ENCODE data around the gene STOML1. TPM values are rescaled to one million over a fixed set of nuclear protein-coding genes. Genes with fewer than 3 reads are reported as not detected.

The STOML1 gene
- total and polyA plus RNA-seq, 10 of the 15 experiments (the other 5 are each of a cell fraction or from before 2014, with no cell fraction given) = 0.14 to 13.6 (median 8.3) TPM

DNA sequence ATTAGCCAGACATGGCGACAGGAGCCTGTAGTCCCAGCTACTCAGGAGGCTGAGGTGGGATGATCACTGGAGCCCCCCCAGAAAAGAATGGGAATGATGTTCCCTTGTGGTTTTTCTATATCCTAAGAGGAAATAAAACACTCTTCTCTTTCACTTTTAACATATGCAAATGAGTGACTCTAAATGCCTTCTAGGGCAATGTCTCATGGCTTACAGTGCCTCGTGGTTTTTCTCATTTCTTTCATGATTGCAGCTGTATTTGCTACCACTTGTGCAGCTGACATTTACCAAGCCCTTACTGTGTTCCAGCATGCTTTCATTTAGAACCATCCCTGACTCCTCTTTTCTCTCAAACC lies 26.4 kb downstream of the STOML1 start (continued):
- TF ChIP-seq RB1 (IDR thresholded peaks at IDR 0.05; ENCODE audit: borderline replicate concordance) (no peak), ATF7 (IDR thresholded peaks at IDR 0.05; ENCODE audit: low read depth) (no peak), STAT1 (conservative IDR thresholded peaks at IDR 0.05) (no peak), BCL11A (IDR thresholded peaks at IDR 0.05; ENCODE audit: low read depth, low read length) (no peak), NR2C2 (IDR thresholded peaks at IDR 0.05; ENCODE audit: borderline replicate concordance, control insufficient read depth, insufficient read length, low read depth) (no peak), BRCA1 (IDR thresholded peaks at IDR 0.05; ENCODE audit: low read depth, low read length) (no peak), FOS (IDR thresholded peaks at IDR 0.05; ENCODE audit: borderline replicate concordance, extremely low read depth, insufficient read length) (no peak), RFX5 (IDR thresholded peaks at IDR 0.05; ENCODE audit: low read depth, low read length) (no peak), JUNB (IDR thresholded peaks at IDR 0.05) (no peak), CHD2 (IDR thresholded peaks at IDR 0.05; ENCODE audit: borderline replicate concordance, low read depth, low read length) (no peak), SMARCA5 (IDR thresholded peaks at IDR 0.05) (no peak), RAD51 (IDR thresholded peaks at IDR 0.05) (no peak), SMAD1 (IDR thresholded peaks at IDR 0.05; ENCODE audit: low read depth, partially characterized antibody) (no peak), ZBED1 (IDR thresholded peaks at IDR 0.05; ENCODE audit: borderline replicate concordance) (no peak), IKZF2 (IDR thresholded peaks at IDR 0.05) (peak; percentile 75; a peak in 3 of 4 replicates), MYC (IDR thresholded peaks at IDR 0.05; ENCODE audit: insufficient read depth, insufficient read length, insufficient replicate concordance, low read length, severe bottlenecking) (no peak), TCF7 (IDR thresholded peaks at IDR 0.05; ENCODE audit: borderline replicate concordance) (no peak), EZH2 (IDR thresholded peaks at IDR 0.05; ENCODE audit: borderline replicate concordance, control insufficient read depth, low read depth, low read length) (no peak), KAT2A (conservative IDR thresholded peaks at IDR 0.05; ENCODE audit: control insufficient read depth, low read depth, low read length) (no peak), CBX3 (IDR thresholded peaks at IDR 0.05; ENCODE audit: borderline replicate concordance, low read depth) (no peak), KLF5 (IDR thresholded peaks at IDR 0.05; ENCODE audit: partially characterized antibody) (no peak)
- TF ChIP-seq, protein P1, sequence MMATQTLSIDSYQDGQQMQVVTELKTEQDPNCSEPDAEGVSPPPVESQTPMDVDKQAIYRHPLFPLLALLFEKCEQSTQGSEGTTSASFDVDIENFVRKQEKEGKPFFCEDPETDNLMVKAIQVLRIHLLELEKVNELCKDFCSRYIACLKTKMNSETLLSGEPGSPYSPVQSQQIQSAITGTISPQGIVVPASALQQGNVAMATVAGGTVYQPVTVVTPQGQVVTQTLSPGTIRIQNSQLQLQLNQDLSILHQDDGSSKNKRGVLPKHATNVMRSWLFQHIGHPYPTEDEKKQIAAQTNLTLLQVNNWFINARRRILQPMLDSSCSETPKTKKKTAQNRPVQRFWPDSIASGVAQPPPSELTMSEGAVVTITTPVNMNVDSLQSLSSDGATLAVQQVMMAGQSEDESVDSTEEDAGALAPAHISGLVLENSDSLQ (IDR thresholded peaks at IDR 0.05) = no peak
- TF ChIP-seq, protein P2, sequence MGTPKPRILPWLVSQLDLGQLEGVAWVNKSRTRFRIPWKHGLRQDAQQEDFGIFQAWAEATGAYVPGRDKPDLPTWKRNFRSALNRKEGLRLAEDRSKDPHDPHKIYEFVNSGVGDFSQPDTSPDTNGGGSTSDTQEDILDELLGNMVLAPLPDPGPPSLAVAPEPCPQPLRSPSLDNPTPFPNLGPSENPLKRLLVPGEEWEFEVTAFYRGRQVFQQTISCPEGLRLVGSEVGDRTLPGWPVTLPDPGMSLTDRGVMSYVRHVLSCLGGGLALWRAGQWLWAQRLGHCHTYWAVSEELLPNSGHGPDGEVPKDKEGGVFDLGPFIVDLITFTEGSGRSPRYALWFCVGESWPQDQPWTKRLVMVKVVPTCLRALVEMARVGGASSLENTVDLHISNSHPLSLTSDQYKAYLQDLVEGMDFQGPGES (IDR thresholded peaks at IDR 0.05) = no peak
- TF ChIP-seq, protein P3, sequence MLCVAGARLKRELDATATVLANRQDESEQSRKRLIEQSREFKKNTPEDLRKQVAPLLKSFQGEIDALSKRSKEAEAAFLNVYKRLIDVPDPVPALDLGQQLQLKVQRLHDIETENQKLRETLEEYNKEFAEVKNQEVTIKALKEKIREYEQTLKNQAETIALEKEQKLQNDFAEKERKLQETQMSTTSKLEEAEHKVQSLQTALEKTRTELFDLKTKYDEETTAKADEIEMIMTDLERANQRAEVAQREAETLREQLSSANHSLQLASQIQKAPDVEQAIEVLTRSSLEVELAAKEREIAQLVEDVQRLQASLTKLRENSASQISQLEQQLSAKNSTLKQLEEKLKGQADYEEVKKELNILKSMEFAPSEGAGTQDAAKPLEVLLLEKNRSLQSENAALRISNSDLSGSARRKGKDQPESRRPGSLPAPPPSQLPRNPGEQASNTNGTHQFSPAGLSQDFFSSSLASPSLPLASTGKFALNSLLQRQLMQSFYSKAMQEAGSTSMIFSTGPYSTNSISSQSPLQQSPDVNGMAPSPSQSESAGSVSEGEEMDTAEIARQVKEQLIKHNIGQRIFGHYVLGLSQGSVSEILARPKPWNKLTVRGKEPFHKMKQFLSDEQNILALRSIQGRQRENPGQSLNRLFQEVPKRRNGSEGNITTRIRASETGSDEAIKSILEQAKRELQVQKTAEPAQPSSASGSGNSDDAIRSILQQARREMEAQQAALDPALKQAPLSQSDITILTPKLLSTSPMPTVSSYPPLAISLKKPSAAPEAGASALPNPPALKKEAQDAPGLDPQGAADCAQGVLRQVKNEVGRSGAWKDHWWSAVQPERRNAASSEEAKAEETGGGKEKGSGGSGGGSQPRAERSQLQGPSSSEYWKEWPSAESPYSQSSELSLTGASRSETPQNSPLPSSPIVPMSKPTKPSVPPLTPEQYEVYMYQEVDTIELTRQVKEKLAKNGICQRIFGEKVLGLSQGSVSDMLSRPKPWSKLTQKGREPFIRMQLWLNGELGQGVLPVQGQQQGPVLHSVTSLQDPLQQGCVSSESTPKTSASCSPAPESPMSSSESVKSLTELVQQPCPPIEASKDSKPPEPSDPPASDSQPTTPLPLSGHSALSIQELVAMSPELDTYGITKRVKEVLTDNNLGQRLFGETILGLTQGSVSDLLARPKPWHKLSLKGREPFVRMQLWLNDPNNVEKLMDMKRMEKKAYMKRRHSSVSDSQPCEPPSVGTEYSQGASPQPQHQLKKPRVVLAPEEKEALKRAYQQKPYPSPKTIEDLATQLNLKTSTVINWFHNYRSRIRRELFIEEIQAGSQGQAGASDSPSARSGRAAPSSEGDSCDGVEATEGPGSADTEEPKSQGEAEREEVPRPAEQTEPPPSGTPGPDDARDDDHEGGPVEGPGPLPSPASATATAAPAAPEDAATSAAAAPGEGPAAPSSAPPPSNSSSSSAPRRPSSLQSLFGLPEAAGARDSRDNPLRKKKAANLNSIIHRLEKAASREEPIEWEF (IDR thresholded peaks at IDR 0.05; ENCODE audit: insufficient replicate concordance, low read depth, low read length) = no peak
- TF ChIP-seq, protein P4, sequence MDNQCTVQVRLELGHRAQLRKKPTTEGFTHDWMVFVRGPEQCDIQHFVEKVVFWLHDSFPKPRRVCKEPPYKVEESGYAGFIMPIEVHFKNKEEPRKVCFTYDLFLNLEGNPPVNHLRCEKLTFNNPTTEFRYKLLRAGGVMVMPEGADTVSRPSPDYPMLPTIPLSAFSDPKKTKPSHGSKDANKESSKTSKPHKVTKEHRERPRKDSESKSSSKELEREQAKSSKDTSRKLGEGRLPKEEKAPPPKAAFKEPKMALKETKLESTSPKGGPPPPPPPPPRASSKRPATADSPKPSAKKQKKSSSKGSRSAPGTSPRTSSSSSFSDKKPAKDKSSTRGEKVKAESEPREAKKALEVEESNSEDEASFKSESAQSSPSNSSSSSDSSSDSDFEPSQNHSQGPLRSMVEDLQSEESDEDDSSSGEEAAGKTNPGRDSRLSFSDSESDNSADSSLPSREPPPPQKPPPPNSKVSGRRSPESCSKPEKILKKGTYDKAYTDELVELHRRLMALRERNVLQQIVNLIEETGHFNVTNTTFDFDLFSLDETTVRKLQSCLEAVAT (IDR thresholded peaks at IDR 0.05) = no peak
